Measurements from ENCODE around the gene MTCH2. TPM values are rescaled to one million over a fixed set of nuclear protein-coding genes. Genes with fewer than 3 reads are reported as not detected.

Gene MTCH2
- total and polyA plus RNA-seq, 2 experiments from 2014 or later: 72.6 to 271 TPM

- Histone ChIP-seq H3K4me1 (ENCODE audit: low read depth) (no peaks in the 10 kb centered on the region), H3K36me3 (peaks cover 32% of the 10 kb centered on the region), H3K27ac (peak within 1 kb of the TSS; percentile 17), H3K9me3 (ENCODE audit: low read depth) (no peaks in the 10 kb centered on the region), H3K4me3 (no peak within 1 kb of the TSS), H3K27me3 (no peaks in the 10 kb centered on the region)
- no peak for TF ChIP-seq CTCF (IDR thresholded peaks at IDR 0.05; ENCODE audit: low read depth, low read length)
- DNase-seq (ENCODE audit: low read depth in 1 of 2, low spot score in 1 of 2): no peak
These were observed 56.1 kb downstream of the MTCH2 start, which contains the start of gene FAM180B for GRCh38 chr11:47586098-47586855. FAM180B (plus strand) TSS chr11:47586678; CDS start chr11:47586769, 91 bp downstream.

- no peak for DNase-seq (ENCODE audit: low read depth in 1 of 2, low spot score in 1 of 2)
- Histone ChIP-seq H3K4me1 (ENCODE audit: low read depth) (peaks cover 7% of the 10 kb centered on the region), H3K27ac (no peak overlapping the region), H3K27me3 (no peaks in the 10 kb centered on the region), H3K9me3 (ENCODE audit: low read depth) (no peaks in the 10 kb centered on the region), H3K36me3 (peaks cover 39% of the 10 kb centered on the region), H3K4me3 (no peak overlapping the region)
- no peak for TF ChIP-seq CTCF (IDR thresholded peaks at IDR 0.05; ENCODE audit: low read depth, low read length)
These were observed 58.5 kb downstream of the MTCH2 start for GRCh38 chr11:47583844-47584243.

- Histone ChIP-seq H3K27me3 (no peaks in the 10 kb centered on the region), H3K4me3 (peak within 1 kb of the TSS; percentile 92), H3K36me3 (peaks cover 43% of the 10 kb centered on the region), H3K4me1 (ENCODE audit: low read depth) (peaks cover 12% of the 10 kb centered on the region), H3K9me3 (ENCODE audit: low read depth) (no peaks in the 10 kb centered on the region), H3K27ac (peak within 1 kb of the TSS; percentile 91)
- DNase-seq (ENCODE audit: low read depth in 1 of 2, low spot score in 1 of 2): peak; percentile 92 to 94
- TF ChIP-seq CTCF (IDR thresholded peaks at IDR 0.05; ENCODE audit: low read depth, low read length): no peak
These were observed 63.5 kb downstream of the MTCH2 start, which contains the start of the genes KBTBD4 and NDUFS3 for GRCh38 chr11:47578524-47579494. KBTBD4 (minus strand) TSS chr11:47578970; CDS start chr11:47578951, 19 bp downstream. NDUFS3 (plus strand) TSS chr11:47579074; CDS start chr11:47579092, 18 bp downstream.

- no peak overlapping the region for H3K4me3 ChIP-seq
- no peak for TF ChIP-seq CTCF (IDR thresholded peaks at IDR 0.05; ENCODE audit: low read depth, low read length)
- no peak for DNase-seq (ENCODE audit: low read depth in 1 of 2, low spot score in 1 of 2)
- no peaks in the 10 kb centered on the region for H3K27me3 ChIP-seq
- H3K36me3 ChIP-seq: peaks cover 42% of the 10 kb centered on the region
- peak overlapping the region; percentile 91 for H3K27ac ChIP-seq
- H3K4me1 ChIP-seq (ENCODE audit: low read depth): peaks cover 12% of the 10 kb centered on the region
- H3K9me3 ChIP-seq (ENCODE audit: low read depth): no peaks in the 10 kb centered on the region
These were observed 64.8 kb downstream of the MTCH2 start for GRCh38 chr11:47577460-47578041.

- Histone ChIP-seq H3K4me3 (no peak overlapping the region), H3K27ac (no peak overlapping the region), H3K4me1 (ENCODE audit: low read depth) (peaks cover 5% of the 10 kb centered on the region), H3K27me3 (no peaks in the 10 kb centered on the region), H3K36me3 (peaks cover 47% of the 10 kb centered on the region), H3K9me3 (ENCODE audit: low read depth) (no peaks in the 10 kb centered on the region)
- no peak for DNase-seq (ENCODE audit: low read depth in 1 of 2, low spot score in 1 of 2)
- TF ChIP-seq CTCF (IDR thresholded peaks at IDR 0.05; ENCODE audit: low read depth, low read length): no peak
These were observed 69.0 kb downstream of the MTCH2 start for GRCh38 chr11:47573321-47573720.

Measured in cardiac muscle cell (in vitro differentiated cells and primary cell).